ENCODE measurements around the gene SH3PXD2A.

DNA sequence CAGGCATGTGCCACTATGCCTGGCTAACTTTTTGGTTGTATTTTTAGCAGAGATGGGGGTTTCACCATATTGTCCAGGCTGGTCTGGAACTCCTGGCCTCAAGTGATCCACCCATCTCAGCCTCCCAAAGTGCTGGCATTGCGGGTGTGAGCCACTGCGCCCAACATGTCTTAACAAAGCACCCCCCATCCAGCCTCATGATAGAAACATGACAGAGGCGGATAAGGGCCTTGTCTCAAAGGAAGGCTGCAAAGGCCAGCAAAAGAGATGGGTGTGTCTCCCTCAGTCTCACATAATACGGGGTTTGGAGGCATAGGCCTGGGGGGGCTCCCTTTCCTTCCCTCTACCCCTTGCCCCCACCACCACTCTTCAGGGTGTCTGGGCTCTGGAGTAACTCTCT, 93.2 kb downstream of the SH3PXD2A start:
- no peak for TF ChIP-seq POLR2A (IDR thresholded peaks at IDR 0.05)
- TF ChIP-seq, protein P1, sequence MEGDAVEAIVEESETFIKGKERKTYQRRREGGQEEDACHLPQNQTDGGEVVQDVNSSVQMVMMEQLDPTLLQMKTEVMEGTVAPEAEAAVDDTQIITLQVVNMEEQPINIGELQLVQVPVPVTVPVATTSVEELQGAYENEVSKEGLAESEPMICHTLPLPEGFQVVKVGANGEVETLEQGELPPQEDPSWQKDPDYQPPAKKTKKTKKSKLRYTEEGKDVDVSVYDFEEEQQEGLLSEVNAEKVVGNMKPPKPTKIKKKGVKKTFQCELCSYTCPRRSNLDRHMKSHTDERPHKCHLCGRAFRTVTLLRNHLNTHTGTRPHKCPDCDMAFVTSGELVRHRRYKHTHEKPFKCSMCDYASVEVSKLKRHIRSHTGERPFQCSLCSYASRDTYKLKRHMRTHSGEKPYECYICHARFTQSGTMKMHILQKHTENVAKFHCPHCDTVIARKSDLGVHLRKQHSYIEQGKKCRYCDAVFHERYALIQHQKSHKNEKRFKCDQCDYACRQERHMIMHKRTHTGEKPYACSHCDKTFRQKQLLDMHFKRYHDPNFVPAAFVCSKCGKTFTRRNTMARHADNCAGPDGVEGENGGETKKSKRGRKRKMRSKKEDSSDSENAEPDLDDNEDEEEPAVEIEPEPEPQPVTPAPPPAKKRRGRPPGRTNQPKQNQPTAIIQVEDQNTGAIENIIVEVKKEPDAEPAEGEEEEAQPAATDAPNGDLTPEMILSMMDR (IDR thresholded peaks at IDR 0.05) = no peak
